Fibroblast of skin of scalp (primary cell): ENCODE measurements around the gene ACSM3.
A peak's percentile ranks its signal among the peaks of the same experiment; 100 is the strongest.
"Not testable (repeated sequence)": the region's sequence is repeated elsewhere in the genome, so short reads cannot be mapped to it uniquely, and the experiment has no call there.

Source experiments
- DNase-seq: peaks from one replicate; pipeline ENCODE4 v3.0.0-alpha.2; 2013

The ACSM3 gene

GRCh38 chr16:20760346-20760745 lies 3.5 kb upstream of the ACSM3 start:
- no peak for DNase-seq

- DNase-seq: no peak
Observed at GRCh38 chr16:20761175-20761574, 2.6 kb upstream of the ACSM3 start.

GRCh38 chr16:20762404-20763123 lies 1.2 kb upstream of the ACSM3 start:
- no peak for DNase-seq

GRCh38 chr16:20764448-20764847 lies 634 bp downstream of the ACSM3 start:
- DNase-seq: not testable (repeated sequence)

- DNase-seq: no peak
Observed at GRCh38 chr16:20765732-20766131, 1.9 kb downstream of the ACSM3 start.

GRCh38 chr16:20766294-20766693 lies 2.5 kb downstream of the ACSM3 start:
- DNase-seq: no peak

GRCh38 chr16:20767577-20767976 lies 3.8 kb downstream of the ACSM3 start:
- no peak for DNase-seq

GRCh38 chr16:20768121-20768520 lies 4.3 kb downstream of the ACSM3 start:
- DNase-seq: no peak

- DNase-seq: no peak
Observed at GRCh38 chr16:20768818-20769217, 5.0 kb downstream of the ACSM3 start.

GRCh38 chr16:20773679-20774078 lies 9.9 kb downstream of the ACSM3 start:
- no peak for DNase-seq

- peak; percentile 56 for DNase-seq
Observed at GRCh38 chr16:20774703-20775362, 11.0 kb downstream of the ACSM3 start.

- no peak for DNase-seq
Observed at GRCh38 chr16:20781697-20782096, 17.9 kb downstream of the ACSM3 start.

- DNase-seq: no peak
Observed at GRCh38 chr16:20782470-20782869, 18.7 kb downstream of the ACSM3 start.

GRCh38 chr16:20784204-20784603 lies 20.4 kb downstream of the ACSM3 start:
- DNase-seq: no peak

- DNase-seq: no peak
Observed at GRCh38 chr16:20789130-20789529, 25.3 kb downstream of the ACSM3 start.

- peak; percentile 27 for DNase-seq
Observed at GRCh38 chr16:20791923-20792612, 28.3 kb downstream of the ACSM3 start.

- DNase-seq: no peak
Observed at GRCh38 chr16:20798364-20798763, 34.5 kb downstream of the ACSM3 start.

GRCh38 chr16:20799599-20799998 lies 35.8 kb downstream of the ACSM3 start:
- peak; percentile 18 for DNase-seq

- DNase-seq: no peak
Observed at GRCh38 chr16:20801278-20801677, 37.5 kb downstream of the ACSM3 start.

- DNase-seq: peak; percentile 23
Observed at GRCh38 chr16:20803192-20803560, 39.4 kb downstream of the ACSM3 start.

- DNase-seq: no peak
Observed at GRCh38 chr16:20803561-20804214, 39.9 kb downstream of the ACSM3 start.

- DNase-seq: not testable (repeated sequence)
Observed at GRCh38 chr16:20805684-20806167, 41.9 kb downstream of the ACSM3 start.
